Measurements from ENCODE around the gene RASA3. TPM values are rescaled to one million over a fixed set of nuclear protein-coding genes. Genes with fewer than 3 reads are reported as not detected.

RASA3 gene
- polyA plus RNA-seq, 1 donor from 2014 or later, result 8.5 TPM

GRCh38 chr13:114090476-114090875 lies 41.9 kb downstream of the RASA3 start:
- no peaks in the 10 kb centered on the region for H3F3A ChIP-seq (ENCODE audit: insufficient read depth, low read length, poor library complexity, severe bottlenecking)
- no peaks in the 10 kb centered on the region for H3K27me3 ChIP-seq (ENCODE audit: insufficient read depth, low read depth, low read length)
- H3K9me2 ChIP-seq (ENCODE audit: insufficient read depth, low read length), result no peaks in the 10 kb centered on the region
- no peak overlapping the region for H3K4me2 ChIP-seq (ENCODE audit: low read length)
- H3K9ac ChIP-seq (ENCODE audit: low read length), result no peak overlapping the region
- H3K79me2 ChIP-seq (replicated peaks; ENCODE audit: insufficient read depth, low read length), result no peaks in the 10 kb centered on the region
- no peaks in the 10 kb centered on the region for H3K36me3 ChIP-seq (ENCODE audit: insufficient read depth, low read length)
- no peaks in the 10 kb centered on the region for H4K20me1 ChIP-seq (ENCODE audit: insufficient read depth)
- H3K9me3 ChIP-seq (ENCODE audit: low read length), result peaks cover 10% of the 10 kb centered on the region
- no peak overlapping the region for H3K4me3 ChIP-seq (ENCODE audit: low read length)
- H3K27ac ChIP-seq (ENCODE audit: low read length), result no peak overlapping the region
- no peak overlapping the region for H2AFZ ChIP-seq (ENCODE audit: low read depth, low read length)
- TF ChIP-seq RAD21 (conservative IDR thresholded peaks at IDR 0.05) (no peak), POLR2AphosphoS5 (IDR thresholded peaks at IDR 0.05) (no peak), REST (IDR thresholded peaks at IDR 0.05; ENCODE audit: borderline replicate concordance) (no peak), SMC3 (conservative IDR thresholded peaks at IDR 0.05; ENCODE audit: poor library complexity) (no peak), MXI1 (conservative IDR thresholded peaks at IDR 0.05; ENCODE audit: poor library complexity, severe bottlenecking) (no peak), TAF1 (IDR thresholded peaks at IDR 0.05; ENCODE audit: low read depth) (no peak), EP300 (conservative IDR thresholded peaks at IDR 0.05; ENCODE audit: poor library complexity, severe bottlenecking) (no peak), CTCF (IDR thresholded peaks at IDR 0.05; ENCODE audit: poor library complexity, severe bottlenecking) (no peak), EZH2 (IDR thresholded peaks at IDR 0.05; ENCODE audit: borderline replicate concordance, insufficient read depth, low read length, poor library complexity, severe bottlenecking) (no peak)

GRCh38 chr13:114089751-114090400 lies 42.5 kb downstream of the RASA3 start:
- H3K9me2 ChIP-seq (ENCODE audit: insufficient read depth, low read length), result no peaks in the 10 kb centered on the region
- no peak overlapping the region for H3K27ac ChIP-seq (ENCODE audit: low read length)
- H3K9me3 ChIP-seq (ENCODE audit: low read length), result peaks cover 10% of the 10 kb centered on the region
- H3K4me2 ChIP-seq (ENCODE audit: low read length), result no peak overlapping the region
- H2AFZ ChIP-seq (ENCODE audit: low read depth, low read length), result no peak overlapping the region
- H3K36me3 ChIP-seq (ENCODE audit: insufficient read depth, low read length), result no peaks in the 10 kb centered on the region
- H3F3A ChIP-seq (ENCODE audit: insufficient read depth, low read length, poor library complexity, severe bottlenecking), result no peaks in the 10 kb centered on the region
- H3K27me3 ChIP-seq (ENCODE audit: insufficient read depth, low read depth, low read length), result no peaks in the 10 kb centered on the region
- H3K4me3 ChIP-seq (ENCODE audit: low read length), result no peak overlapping the region
- H3K79me2 ChIP-seq (replicated peaks; ENCODE audit: insufficient read depth, low read length), result no peaks in the 10 kb centered on the region
- TF ChIP-seq EP300 (conservative IDR thresholded peaks at IDR 0.05; ENCODE audit: poor library complexity, severe bottlenecking) (no peak), SMC3 (conservative IDR thresholded peaks at IDR 0.05; ENCODE audit: poor library complexity) (no peak), RAD21 (conservative IDR thresholded peaks at IDR 0.05) (no peak), POLR2AphosphoS5 (IDR thresholded peaks at IDR 0.05) (no peak), REST (IDR thresholded peaks at IDR 0.05; ENCODE audit: borderline replicate concordance) (no peak), CTCF (IDR thresholded peaks at IDR 0.05; ENCODE audit: poor library complexity, severe bottlenecking) (no peak), MXI1 (conservative IDR thresholded peaks at IDR 0.05; ENCODE audit: poor library complexity, severe bottlenecking) (no peak), EZH2 (IDR thresholded peaks at IDR 0.05; ENCODE audit: borderline replicate concordance, insufficient read depth, low read length, poor library complexity, severe bottlenecking) (no peak), TAF1 (IDR thresholded peaks at IDR 0.05; ENCODE audit: low read depth) (no peak)
- no peak overlapping the region for H3K9ac ChIP-seq (ENCODE audit: low read length)
- no peaks in the 10 kb centered on the region for H4K20me1 ChIP-seq (ENCODE audit: insufficient read depth)
